Measurements from ENCODE around the gene SELENOP. TPM values are rescaled to one million over a fixed set of nuclear protein-coding genes. Genes with fewer than 3 reads are reported as not detected.

Gene SELENOP
- total RNA-seq, 1 experiment from 2014 or later, result 11.4 TPM

DNA sequence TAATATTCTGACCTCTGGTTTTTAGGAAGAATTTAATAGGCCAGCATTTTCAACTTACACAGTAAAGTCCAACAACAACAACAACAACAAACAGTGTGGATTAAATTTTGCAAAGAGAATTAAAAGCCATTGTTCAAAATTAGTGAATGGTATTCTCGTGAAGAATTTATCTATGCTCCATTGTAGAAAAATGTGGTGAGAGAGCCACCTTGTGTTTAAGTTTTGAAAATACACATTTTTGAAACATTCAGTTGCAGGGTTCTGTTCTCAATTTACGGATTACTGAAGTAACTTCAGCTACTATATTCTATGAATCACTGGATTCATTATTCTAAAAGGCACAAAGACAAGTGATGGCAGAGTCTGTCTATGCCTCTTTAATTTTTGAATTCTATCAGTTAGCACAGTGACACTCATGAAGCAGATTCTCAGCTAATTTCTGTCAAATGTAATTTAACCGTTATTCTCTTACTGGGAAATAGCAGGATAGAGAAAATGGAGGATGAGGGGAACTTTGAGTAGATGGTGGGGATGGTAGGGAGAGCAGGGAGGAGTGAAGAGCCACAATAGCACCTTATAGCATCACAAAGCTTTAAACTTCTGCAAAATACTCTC lies 44.1 kb downstream of the SELENOP start:
- Histone ChIP-seq H3K9ac (ENCODE audit: low read length) (no peak overlapping the region), H3K27ac (ENCODE audit: low read depth, low read length) (no peak overlapping the region), H2AFZ (ENCODE audit: low read depth, low read length, poor library complexity, severe bottlenecking) (no peak overlapping the region), H3K9me2 (ENCODE audit: insufficient read depth) (no peaks in the 10 kb centered on the region), H3K4me2 (ENCODE audit: low read length) (no peak overlapping the region), H4K20me1 (ENCODE audit: insufficient read depth) (no peaks in the 10 kb centered on the region), H3K4me1 (ENCODE audit: control insufficient read depth in 1 of 2, insufficient read depth in 2 of 2, low read length in 2 of 2) (no peaks in the 10 kb centered on the region), H3K36me3 (ENCODE audit: control insufficient read depth in 1 of 2, insufficient read depth in 2 of 2, low read length in 2 of 2) (no peaks in the 10 kb centered on the region), H3K79me2 (ENCODE audit: insufficient read depth, low read length) (no peaks in the 10 kb centered on the region), H3K4me3 (replicated peaks in 1 of 2; ENCODE audit: low read depth in 1 of 2, low read length in 2 of 2) (no peak overlapping the region), H3K27me3 (ENCODE audit: insufficient read depth, low read length) (no peaks in the 10 kb centered on the region), H3K9me3 (ENCODE audit: control insufficient read depth in 1 of 2, insufficient read depth in 1 of 2, low read depth in 1 of 2, low read length in 2 of 2) (no peaks in the 10 kb centered on the region)
- BruUV-seq (replicated peaks), result no TSS peak
- intact Hi-C loops (cut with micrococcal nuclease), result loop anchor here (1.0 to 5.0 kb wide), 3 partner anchors 120 to 911 kb away; no protein-coding TSS in a partner anchor
- DNase-seq (ENCODE audit: low read depth, low spot score) (no peak), ATAC-seq (0 out of 2 replicates have a peak, but pooled peaks have one; percentile 57)
- ChIA-PET POLR2A (no interaction called here), RAD21 (ENCODE audit: low non-redundant PET in 1 of 2, low total read pairs in 2 of 2, uncharacterized antibody in 2 of 2, unreplicated experiment in 2 of 2) (interaction anchor here in 1 of 2 experiments (0.9 to 1.3 kb wide), 2 partner anchors 122 to 911 kb away, joined by 3 to 5 read pairs; no protein-coding TSS in a partner anchor), CTCF (interaction anchor here (0.7 to 1.8 kb wide), 14 partner anchors 8 to 911 kb away, joined by 3 to 17 read pairs (median 5); no protein-coding TSS in a partner anchor)
- peak; percentile 66 for TF ChIP-seq RAD21 (IDR thresholded peaks at IDR 0.05; ENCODE audit: low read depth)
- TF ChIP-seq, protein P1, sequence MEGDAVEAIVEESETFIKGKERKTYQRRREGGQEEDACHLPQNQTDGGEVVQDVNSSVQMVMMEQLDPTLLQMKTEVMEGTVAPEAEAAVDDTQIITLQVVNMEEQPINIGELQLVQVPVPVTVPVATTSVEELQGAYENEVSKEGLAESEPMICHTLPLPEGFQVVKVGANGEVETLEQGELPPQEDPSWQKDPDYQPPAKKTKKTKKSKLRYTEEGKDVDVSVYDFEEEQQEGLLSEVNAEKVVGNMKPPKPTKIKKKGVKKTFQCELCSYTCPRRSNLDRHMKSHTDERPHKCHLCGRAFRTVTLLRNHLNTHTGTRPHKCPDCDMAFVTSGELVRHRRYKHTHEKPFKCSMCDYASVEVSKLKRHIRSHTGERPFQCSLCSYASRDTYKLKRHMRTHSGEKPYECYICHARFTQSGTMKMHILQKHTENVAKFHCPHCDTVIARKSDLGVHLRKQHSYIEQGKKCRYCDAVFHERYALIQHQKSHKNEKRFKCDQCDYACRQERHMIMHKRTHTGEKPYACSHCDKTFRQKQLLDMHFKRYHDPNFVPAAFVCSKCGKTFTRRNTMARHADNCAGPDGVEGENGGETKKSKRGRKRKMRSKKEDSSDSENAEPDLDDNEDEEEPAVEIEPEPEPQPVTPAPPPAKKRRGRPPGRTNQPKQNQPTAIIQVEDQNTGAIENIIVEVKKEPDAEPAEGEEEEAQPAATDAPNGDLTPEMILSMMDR (IDR thresholded peaks at IDR 0.05 in 2 of 3, conservative IDR thresholded peaks at IDR 0.05 in 1 of 3; ENCODE audit: borderline replicate concordance in 1 of 3, insufficient read depth in 1 of 3, low read depth in 2 of 3, low read length in 2 of 3), result peak; percentile 29 to 65 (median 45); a peak in 4 of 6 replicates
- TF ChIP-seq, protein P2, sequence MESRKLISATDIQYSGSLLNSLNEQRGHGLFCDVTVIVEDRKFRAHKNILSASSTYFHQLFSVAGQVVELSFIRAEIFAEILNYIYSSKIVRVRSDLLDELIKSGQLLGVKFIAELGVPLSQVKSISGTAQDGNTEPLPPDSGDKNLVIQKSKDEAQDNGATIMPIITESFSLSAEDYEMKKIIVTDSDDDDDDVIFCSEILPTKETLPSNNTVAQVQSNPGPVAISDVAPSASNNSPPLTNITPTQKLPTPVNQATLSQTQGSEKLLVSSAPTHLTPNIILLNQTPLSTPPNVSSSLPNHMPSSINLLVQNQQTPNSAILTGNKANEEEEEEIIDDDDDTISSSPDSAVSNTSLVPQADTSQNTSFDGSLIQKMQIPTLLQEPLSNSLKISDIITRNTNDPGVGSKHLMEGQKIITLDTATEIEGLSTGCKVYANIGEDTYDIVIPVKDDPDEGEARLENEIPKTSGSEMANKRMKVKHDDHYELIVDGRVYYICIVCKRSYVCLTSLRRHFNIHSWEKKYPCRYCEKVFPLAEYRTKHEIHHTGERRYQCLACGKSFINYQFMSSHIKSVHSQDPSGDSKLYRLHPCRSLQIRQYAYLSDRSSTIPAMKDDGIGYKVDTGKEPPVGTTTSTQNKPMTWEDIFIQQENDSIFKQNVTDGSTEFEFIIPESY (IDR thresholded peaks at IDR 0.05; ENCODE audit: extremely low read depth, insufficient replicate concordance, low read length), result no peak

All from HCT116 (cell line).